HepG2 (cell line): ENCODE measurements around the gene KREMEN1. TPM values are rescaled to one million over a fixed set of nuclear protein-coding genes. Genes with fewer than 3 reads are reported as not detected.
A peak's percentile ranks its signal among the peaks of the same experiment; 100 is the strongest.

ENCODE experiments used
- ARID3A ChIP-seq: IDR thresholded peaks from 2 replicates; pipeline ENCODE4 v1.6.1; 2012; ENCODE audit warnings: low read depth, low read length, improper control_type of control experiment
- CREM ChIP-seq, 2 experiments: sonication (generic) in 1 of 2; formaldehyde crosslinking in 1 of 2; IDR thresholded peaks; 2 replicates each; pipeline versions ENCODE4 v1.4.0 to v1.6.1; 2016 to 2020; ENCODE audit warnings: antibody characterized with exemption in 1 of 2, mild to moderate bottlenecking in 1 of 2, missing genetic modification reagents in 1 of 2
- EP300 ChIP-seq, 3 experiments: sonication (generic) in 1 of 3; formaldehyde crosslinking in 1 of 3; IDR thresholded peaks; 2 replicates each; pipeline versions ENCODE4 v1.5.1 to v1.6.1; 2011 to 2020; ENCODE audit warnings: low read depth in 2 of 3, low read length in 2 of 3, borderline replicate concordance in 1 of 3, improper control_type of control experiment in 1 of 3, mild to moderate bottlenecking in 1 of 3, missing genetic modification reagents in 1 of 3, moderate library complexity in 1 of 3
- FOXA3 ChIP-seq: IDR thresholded peaks from 2 replicates; pipeline ENCODE4 v1.6.1; 2016; ENCODE audit warnings: missing genetic modification reagents, missing compliant biosample characterization
- HMGXB4 ChIP-seq, 2 experiments: sonication (generic) in 1 of 2; formaldehyde crosslinking in 1 of 2; IDR thresholded peaks; 2 replicates each; pipeline versions ENCODE4 v1.4.0 to v1.6.1; 2018 to 2020; ENCODE audit warnings: missing genetic modification reagents in 2 of 2, borderline replicate concordance in 1 of 2, low read depth in 1 of 2, mild to moderate bottlenecking in 1 of 2, missing biosample characterization in 1 of 2
- HNF4A ChIP-seq: sonication (generic); formaldehyde crosslinking; IDR thresholded peaks from 2 replicates; pipeline ENCODE4 v1.4.0; 2020; ENCODE audit warnings: missing genetic modification reagents
- HNF4G ChIP-seq, 2 experiments: sonication (generic) in 1 of 2; formaldehyde crosslinking in 1 of 2; IDR thresholded peaks; 2 replicates each; pipeline versions ENCODE4 v1.4.0 to v1.6.1; 2011 to 2020; ENCODE audit warnings: borderline replicate concordance in 2 of 2, low read depth in 2 of 2, mild to moderate bottlenecking in 2 of 2, low read length in 1 of 2, missing genetic modification reagents in 1 of 2, moderate library complexity in 1 of 2
- HNRNPLL ChIP-seq: fragments of 200-400 bp; formaldehyde crosslinking; IDR thresholded peaks from 2 replicates; pipeline ENCODE4 v1.6.1; 2017; ENCODE audit warnings: mild to moderate bottlenecking, low read depth, low read length; ENCODE audit not compliant: poor library complexity, severe bottlenecking
- MAF1 ChIP-seq: sonication (generic); formaldehyde crosslinking; IDR thresholded peaks from 2 replicates; pipeline ENCODE4 v1.5.0; 2020; ENCODE audit warnings: missing genetic modification reagents, borderline replicate concordance
- MXI1 ChIP-seq: IDR thresholded peaks from 3 replicates; pipeline ENCODE4 v1.6.1; 2012; ENCODE audit warnings: low read depth, low read length, inconsistent platforms, borderline replicate concordance
- NFYC ChIP-seq: IDR thresholded peaks from 2 replicates; pipeline ENCODE4 v1.6.1; 2016; ENCODE audit warnings: missing genetic modification reagents, missing compliant biosample characterization
- RFX5 ChIP-seq: IDR thresholded peaks from 2 replicates; pipeline ENCODE4 v1.6.1; 2011; ENCODE audit warnings: low read depth, low read length, improper control_type of control experiment
- RFXANK ChIP-seq: IDR thresholded peaks from 2 replicates; pipeline ENCODE4 v1.6.1; 2016
- SIN3B ChIP-seq: fragments of 150-350 bp; IDR thresholded peaks from 2 replicates; pipeline ENCODE4 v1.6.1; 2014; ENCODE audit warnings: low read length
- TEAD3 ChIP-seq: optimal IDR thresholded peaks from 2 replicates; pipeline ENCODE3; 2016; ENCODE audit warnings: borderline replicate concordance
- TFAP4 ChIP-seq: sonication (generic); IDR thresholded peaks from 2 replicates; pipeline ENCODE4 v1.6.1; 2016; ENCODE audit warnings: low read depth, borderline replicate concordance
- TFDP2 ChIP-seq: sonication (generic); formaldehyde crosslinking; IDR thresholded peaks from 2 replicates; pipeline ENCODE4 v1.4.0; 2020; ENCODE audit warnings: missing genetic modification reagents
- ZBTB7B ChIP-seq: sonication (generic); formaldehyde crosslinking; IDR thresholded peaks from 2 replicates; pipeline ENCODE4 v1.4.0; 2020; ENCODE audit warnings: missing genetic modification reagents
- ZNF232 ChIP-seq: sonication (generic); formaldehyde crosslinking; IDR thresholded peaks from 2 replicates; pipeline ENCODE4 v1.4.0; 2020; ENCODE audit warnings: missing genetic modification reagents, borderline replicate concordance
- ZNF253 ChIP-seq: sonication (generic); formaldehyde crosslinking; IDR thresholded peaks from 2 replicates; pipeline ENCODE4 v1.8.0; 2022; ENCODE audit warnings: mild to moderate bottlenecking, missing genetic modification reagents, borderline replicate concordance
- ZNF292 ChIP-seq: sonication (generic); formaldehyde crosslinking; IDR thresholded peaks from 2 replicates; pipeline ENCODE4 v1.8.1; 2022; ENCODE audit warnings: mild to moderate bottlenecking, low read depth, missing genetic modification reagents, borderline replicate concordance
- ZNF552 ChIP-seq: sonication (generic); formaldehyde crosslinking; IDR thresholded peaks from 2 replicates; pipeline ENCODE4 v1.9.0; 2022; ENCODE audit warnings: missing genetic modification reagents, mild to moderate bottlenecking, borderline replicate concordance
- ZSCAN30 ChIP-seq: sonication (generic); formaldehyde crosslinking; IDR thresholded peaks from 2 replicates; pipeline ENCODE4 v1.5.0; 2020; ENCODE audit warnings: mild to moderate bottlenecking, missing genetic modification reagents
- ZSCAN31 ChIP-seq: sonication (generic); formaldehyde crosslinking; IDR thresholded peaks from 2 replicates; pipeline ENCODE4 v1.5.0; 2020; ENCODE audit warnings: low read depth, mild to moderate bottlenecking, missing genetic modification reagents
- polyA plus RNA-seq, 8 experiments: library from polyadenylated mRNA; depleted of rRNA in 3 of 8; stranded (reverse) in 7 of 8; unstranded in 1 of 8; fragments of >200 nt; fragmentation: Illumina TruSeq in 4 of 8; extraction: Trizol in 4 of 8; gene quantifications; 2 replicates each; pipeline versions ENCODE4 v1.2.1 to v1.2.3, GENCODE V29; 2011 to 2016; ENCODE audit warnings: low read depth in 4 of 8, missing spikeins in 1 of 8, mixed read lengths in 1 of 8; ENCODE audit not compliant: insufficient read depth in 1 of 8
- total RNA-seq, 5 experiments: library from RNA; depleted of rRNA; stranded (reverse); fragments of >200 nt; fragmentation: Illumina TruSeq; extraction: Trizol; gene quantifications; 2 replicates each; pipeline ENCODE4 v1.2.3, GENCODE V29; 2016; ENCODE audit warnings: low read depth in 1 of 5

Gene KREMEN1
- total and polyA plus RNA-seq, 2 of the 13 experiments (the other 11 are each of a cell fraction or from before 2014, with no cell fraction given) = 9.8 to 13.8 TPM

- TF ChIP-seq ZBTB7B (CRISPR knock-in tag) (no peak), RFXANK (no peak), FOXA3 (CRISPR knock-in tag) (peak; percentile 78), TFDP2 (CRISPR knock-in tag) (no peak), NFYC (CRISPR knock-in tag) (no peak), ZSCAN30 (CRISPR knock-in tag) (no peak), MXI1 (no peak), ZNF552 (CRISPR knock-in tag) (no peak), ZNF253 (no peak), HNF4G (IDR thresholded peaks at IDR 0.05; ENCODE audit: borderline replicate concordance, low read depth, low read length) (no peak), HNF4G (CRISPR knock-in tag; IDR thresholded peaks at IDR 0.05; ENCODE audit: borderline replicate concordance, low read depth) (no peak), TFAP4 (peak; percentile 89), HNRNPLL (no peak), HMGXB4 (CRISPR knock-in tag; IDR thresholded peaks at IDR 0.05; ENCODE audit: borderline replicate concordance in 1 of 2, low read depth in 1 of 2) (no peak), CREM (IDR thresholded peaks at IDR 0.05) (0 out of 2 replicates have a peak, but pooled peaks have one; percentile 18), CREM (CRISPR knock-in tag; IDR thresholded peaks at IDR 0.05) (no peak), MAF1 (CRISPR knock-in tag) (no peak), RFX5 (no peak), ZSCAN31 (CRISPR knock-in tag) (no peak), EP300 (IDR thresholded peaks at IDR 0.05; ENCODE audit: low read depth in 2 of 2, low read length in 2 of 2) (0 out of 4 replicates have a peak, but pooled peaks of 1 of the 2 experiments have one; percentile 24), EP300 (CRISPR knock-in tag; IDR thresholded peaks at IDR 0.05; ENCODE audit: borderline replicate concordance) (no peak; the same call in 1 of the 2 replicates), ZNF292 (no peak), ZNF232 (no peak), SIN3B (no peak), ARID3A (peak; percentile 52; the same call in 1 of the 2 replicates), HNF4A (peak; percentile 59), TEAD3 (CRISPR knock-in tag) (peak; percentile 71)
These were observed 22.6 kb downstream of the KREMEN1 start (continued) for GRCh38 chr22:29095459-29095858.
